Heart right ventricle (tissue), 16 donors: ENCODE measurements around the gene FMN2. TPM values are rescaled to one million over a fixed set of nuclear protein-coding genes. Genes with fewer than 3 reads are reported as not detected.

ENCODE experiments used
- ATAC-seq, 8 donors: fragments of 200-7000 bp; cut with Tn5 transposase; one replicate each; pipeline ENCODE4 v1.9.1; 2020; ENCODE audit warnings: mild to moderate bottlenecking in 8 of 8, moderate library complexity in 8 of 8, moderate number of reproducible peaks in 1 of 8
- DNase-seq, 2 donors: peaks; one replicate each; pipeline ENCODE4 v3.0.0-alpha.2; 2020
- H3K27ac ChIP-seq, 10 donors: fragments of 200-600 bp; sonication (generic) in 2 of 10; one replicate each; pipeline versions ENCODE4 v1.5.0 to v1.8.0; 2020 to 2022; ENCODE audit warnings: mild to moderate bottlenecking in 3 of 10
- H3K27me3 ChIP-seq, 7 donors: fragments of 200-600 bp; one replicate each; pipeline ENCODE4 v1.8.0; 2021 to 2022; ENCODE audit warnings: mild to moderate bottlenecking in 2 of 7
- H3K36me3 ChIP-seq, 9 donors: fragments of 200-600 bp; sonication (generic) in 1 of 9; one replicate each; pipeline versions ENCODE4 v1.5.0 to v1.8.0; 2020 to 2022; ENCODE audit warnings: mild to moderate bottlenecking in 2 of 9
- H3K4me1 ChIP-seq, 9 donors: fragments of 200-600 bp; sonication (generic) in 1 of 9; one replicate each; pipeline versions ENCODE4 v1.5.0 to v1.8.0; 2020 to 2022; ENCODE audit warnings: mild to moderate bottlenecking in 4 of 9
- H3K4me3 ChIP-seq, 10 donors: fragments of 200-600 bp; sonication (generic) in 2 of 10; one replicate each; pipeline versions ENCODE4 v1.5.0 to v1.8.0; 2020 to 2022; ENCODE audit warnings: mild to moderate bottlenecking in 7 of 10, moderate library complexity in 2 of 10
- H3K9me3 ChIP-seq, 11 donors: fragments of 200-600 bp in 10 of 11; sonication (generic) in 2 of 11; one replicate each; pipeline versions ENCODE4 v1.5.0 to v1.8.0; 2013 to 2022; ENCODE audit warnings: mild to moderate bottlenecking in 2 of 11, control low read depth in 1 of 11, moderate library complexity in 1 of 11
- WGBS, 2 donors: extraction: QIAGEN DNeasy Blood & Tissue Kit; methylation state at CpG; one replicate each; pipeline ENCODE4 v1.1.7; 2013; ENCODE audit warnings: inconsistent platforms in 1 of 2; 5-methylcytosine and 5-hydroxymethylcytosine counted together
- intact Hi-C, 10 donors: fragments of 100-400 bp; cut with DNase I; formaldehyde crosslinking; loops; one replicate each; pipeline versions ENCODE4 v1.11.1 to v1.14.2; 2022
- polyA plus RNA-seq, 2 donors: library from polyadenylated mRNA; stranded (reverse); fragments of 200-250 nt; gene quantifications; one replicate each; pipeline ENCODE4 v1.2.3, GENCODE V29; 2013
- total RNA-seq, 10 donors: library from RNA; stranded (reverse); fragmentation: NEBNext Ultra II Directional in 3 of 10; extraction: Animal tissue kit (Norgen Biotek cat#: 25700) in 3 of 10; gene quantifications; one replicate each; pipeline versions ENCODE4 v1.2.1 to v1.2.4, GENCODE V29; 2021 to 2023
- TF ChIP-seq, protein P1 (sequence below), 9 donors: fragments of 200-600 bp; sonication (generic) in 2 of 9; IDR thresholded peaks; one replicate each; pipeline versions ENCODE4 v1.5.0 to v1.8.0; 2021 to 2022; ENCODE audit warnings: antibody characterized with exemption in 9 of 9, mild to moderate bottlenecking in 5 of 9, moderate library complexity in 1 of 9
- donor health status: Arrhythmogenic right ventricular cardiomyopathy.
- donor health status: ischemic (EF 13 %, LVEDD 7.1; RV severe dilation, severe dysfunction).
- donor health status: healthy with polysubstance abuse.
- donor health status: DM: no; HTN: yes; CAD: no.
- donor health status: DM: no; HTN: no; CAD: no.
- donor health status: ischemic (EF 25% LVEDD 6.9; RV normal size, moderate dysfunction).
- donor health status: ischemic (EF 25% LVEDD 5.7; RV mildly dilated, moderate dysfunction).
- donor health status: healthy.
- donor health status: DM: yes; HTN: yes; CAD: no.
- donor health status: Ischemic cardiomyopathy.
- donor health status: ischemic (EF 35%, LVEDD 5.7; RV mildly dilated, moderate dysfunction).
- donor health status: nonischemic (EF 11% LVEDD 7.7; RV severe dilation, severe dysfunction).
- donor health status: DM: yes; HTN: yes; CAD: no.
- donor health status: PGD.
- donor health status: ischemic (EF 29% LVEDD 5.4; RV normal size, mild dysfunction).
- donor health status: nonischemic (EF 23%, LVEDD 6.1; RV moderate dilation, normal function).

The FMN2 gene
- total and polyA plus RNA-seq, 12 donors = 0.03 to 0.70 (median 0.12) TPM; not detected in 9

- Histone ChIP-seq H3K4me3 (no peak overlapping the region), H3K4me1 (no peaks in the 10 kb centered on the region), H3K27me3 (peaks cover 0 to 4% (median 0%) of the 10 kb centered on the region in 7 donors), H3K27ac (no peak overlapping the region), H3K36me3 (no peaks in the 10 kb centered on the region), H3K9me3 (no peaks in the 10 kb centered on the region)
- TF ChIP-seq, protein P1, sequence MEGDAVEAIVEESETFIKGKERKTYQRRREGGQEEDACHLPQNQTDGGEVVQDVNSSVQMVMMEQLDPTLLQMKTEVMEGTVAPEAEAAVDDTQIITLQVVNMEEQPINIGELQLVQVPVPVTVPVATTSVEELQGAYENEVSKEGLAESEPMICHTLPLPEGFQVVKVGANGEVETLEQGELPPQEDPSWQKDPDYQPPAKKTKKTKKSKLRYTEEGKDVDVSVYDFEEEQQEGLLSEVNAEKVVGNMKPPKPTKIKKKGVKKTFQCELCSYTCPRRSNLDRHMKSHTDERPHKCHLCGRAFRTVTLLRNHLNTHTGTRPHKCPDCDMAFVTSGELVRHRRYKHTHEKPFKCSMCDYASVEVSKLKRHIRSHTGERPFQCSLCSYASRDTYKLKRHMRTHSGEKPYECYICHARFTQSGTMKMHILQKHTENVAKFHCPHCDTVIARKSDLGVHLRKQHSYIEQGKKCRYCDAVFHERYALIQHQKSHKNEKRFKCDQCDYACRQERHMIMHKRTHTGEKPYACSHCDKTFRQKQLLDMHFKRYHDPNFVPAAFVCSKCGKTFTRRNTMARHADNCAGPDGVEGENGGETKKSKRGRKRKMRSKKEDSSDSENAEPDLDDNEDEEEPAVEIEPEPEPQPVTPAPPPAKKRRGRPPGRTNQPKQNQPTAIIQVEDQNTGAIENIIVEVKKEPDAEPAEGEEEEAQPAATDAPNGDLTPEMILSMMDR (IDR thresholded peaks at IDR 0.05) = no peak
- intact Hi-C loops = no loop called here
- ATAC-seq = no peak
- 69 to 82% methylated on average over 6 of the region's 6 CpGs for WGBS, 2 donors
- DNase-seq = no peak
Observed at GRCh38 chr1:240486611-240487010, 394.9 kb downstream of the FMN2 start.

GRCh38 chr1:240487493-240487892 is 395.8 kb downstream of the FMN2 start:
- Histone ChIP-seq H3K27ac (no peak overlapping the region), H3K36me3 (no peaks in the 10 kb centered on the region), H3K4me1 (no peaks in the 10 kb centered on the region), H3K9me3 (no peaks in the 10 kb centered on the region), H3K4me3 (no peak overlapping the region), H3K27me3 (peaks cover 0 to 7% (median 4%) of the 10 kb centered on the region in 7 donors)
- intact Hi-C loops = no loop called here
- 74 to 75% methylated on average over 3 of the region's 3 CpGs for WGBS, 2 donors
- TF ChIP-seq, protein P1 (IDR thresholded peaks at IDR 0.05) = no peak
- no peak for DNase-seq
- ATAC-seq = no peak

- Histone ChIP-seq H3K9me3 (no peaks in the 10 kb centered on the region), H3K4me1 (no peaks in the 10 kb centered on the region), H3K4me3 (no peak overlapping the region), H3K36me3 (no peaks in the 10 kb centered on the region), H3K27ac (no peak overlapping the region), H3K27me3 (peaks cover 0 to 13% (median 4%) of the 10 kb centered on the region in 7 donors)
- intact Hi-C loops = no loop called here
- no peak for DNase-seq
- 64 to 75% methylated on average over 5 of the region's 5 CpGs for WGBS, 2 donors
- no peak for ATAC-seq
- TF ChIP-seq, protein P1 (IDR thresholded peaks at IDR 0.05) = no peak
Observed at GRCh38 chr1:240491156-240491555, 399.5 kb downstream of the FMN2 start.

- H3K4me1 ChIP-seq = no peaks in the 10 kb centered on the region
- WGBS, 2 donors = 78 to 80% methylated on average over 7 of the region's 7 CpGs
- DNase-seq = no peak
- peaks cover 0 to 13% (median 4%) of the 10 kb centered on the region in 7 donors for H3K27me3 ChIP-seq
- TF ChIP-seq, protein P1 (IDR thresholded peaks at IDR 0.05) = no peak
- intact Hi-C loops = no loop called here
- H3K36me3 ChIP-seq = no peaks in the 10 kb centered on the region
- no peak for ATAC-seq
- H3K9me3 ChIP-seq = no peaks in the 10 kb centered on the region
- H3K4me3 ChIP-seq = no peak overlapping the region
- H3K27ac ChIP-seq = no peak overlapping the region
Observed at GRCh38 chr1:240491796-240492195, 400.1 kb downstream of the FMN2 start.
